ENCODE measurements around the gene ERICH2. TPM values are rescaled to one million over a fixed set of nuclear protein-coding genes. Genes with fewer than 3 reads are reported as not detected.
A peak's percentile ranks its signal among the peaks of the same experiment; 100 is the strongest.

The ERICH2 gene
- total RNA-seq, 1 experiment from 2014 or later, result 2.4 TPM

DNA sequence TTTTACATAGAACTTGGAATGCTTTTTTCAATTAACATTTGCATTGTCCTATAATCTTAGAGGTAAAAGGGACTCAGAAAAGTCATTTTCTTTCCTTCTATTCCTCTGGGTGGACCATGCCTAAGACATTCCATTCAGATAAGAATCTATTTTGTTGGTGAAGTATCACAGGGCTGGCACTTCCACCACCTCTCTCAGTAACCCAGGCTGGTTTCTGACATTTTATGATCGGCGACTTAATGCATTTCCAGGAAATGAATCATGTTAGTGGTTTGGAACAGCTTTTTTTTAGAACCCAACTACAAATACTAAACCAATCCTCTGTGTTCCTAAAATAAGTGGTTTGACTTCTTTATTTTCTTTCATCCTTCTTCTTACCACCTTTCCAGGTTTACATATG, 73.5 kb downstream of the ERICH2 start:
- Histone ChIP-seq H4K20me1 (ENCODE audit: insufficient read depth) (no peaks in the 10 kb centered on the region), H3K9me3 (ENCODE audit: control insufficient read depth in 1 of 2, insufficient read depth in 1 of 2, low read depth in 1 of 2, low read length in 2 of 2) (no peaks in the 10 kb centered on the region), H3K79me2 (ENCODE audit: insufficient read depth, low read length) (no peaks in the 10 kb centered on the region), H3K27me3 (ENCODE audit: insufficient read depth, low read length) (no peaks in the 10 kb centered on the region), H3K9ac (ENCODE audit: low read length) (no peak overlapping the region), H3K4me3 (replicated peaks in 1 of 2; ENCODE audit: low read depth in 1 of 2, low read length in 2 of 2) (peak overlapping the region in 1 of 2 experiments; percentile 20; a peak in 2 of 4 replicates), H3K9me2 (ENCODE audit: insufficient read depth) (no peaks in the 10 kb centered on the region), H3K36me3 (ENCODE audit: control insufficient read depth in 1 of 2, insufficient read depth in 2 of 2, low read length in 2 of 2) (no peaks in the 10 kb centered on the region; a peak in 1 of 4 replicates), H3K4me1 (ENCODE audit: control insufficient read depth in 1 of 2, insufficient read depth in 2 of 2, low read length in 2 of 2) (peaks cover 11 to 26% of the 10 kb centered on the region in 2 experiments; a peak in 3 of 4 replicates), H2AFZ (ENCODE audit: low read depth, low read length, poor library complexity, severe bottlenecking) (no peak overlapping the region), H3K27ac (ENCODE audit: low read depth, low read length) (no peak overlapping the region), H3K4me2 (ENCODE audit: low read length) (peak overlapping the region; percentile 50)
- intact Hi-C loops (cut with micrococcal nuclease), result no loop called here
- BruUV-seq (replicated peaks), result no TSS peak
- peak; percentile 67; the same call in 1 of the 2 replicates for ATAC-seq
- ChIA-PET RAD21 (ENCODE audit: low non-redundant PET in 1 of 2, low total read pairs in 2 of 2, uncharacterized antibody in 2 of 2, unreplicated experiment in 2 of 2) (no interaction called here), CTCF (interaction anchor here (0.7 to 1.2 kb wide), 3 partner anchors 12 to 474 kb away, joined by 3 read pairs; no protein-coding TSS in a partner anchor), POLR2A (no interaction called here)
- TF ChIP-seq, protein P1, sequence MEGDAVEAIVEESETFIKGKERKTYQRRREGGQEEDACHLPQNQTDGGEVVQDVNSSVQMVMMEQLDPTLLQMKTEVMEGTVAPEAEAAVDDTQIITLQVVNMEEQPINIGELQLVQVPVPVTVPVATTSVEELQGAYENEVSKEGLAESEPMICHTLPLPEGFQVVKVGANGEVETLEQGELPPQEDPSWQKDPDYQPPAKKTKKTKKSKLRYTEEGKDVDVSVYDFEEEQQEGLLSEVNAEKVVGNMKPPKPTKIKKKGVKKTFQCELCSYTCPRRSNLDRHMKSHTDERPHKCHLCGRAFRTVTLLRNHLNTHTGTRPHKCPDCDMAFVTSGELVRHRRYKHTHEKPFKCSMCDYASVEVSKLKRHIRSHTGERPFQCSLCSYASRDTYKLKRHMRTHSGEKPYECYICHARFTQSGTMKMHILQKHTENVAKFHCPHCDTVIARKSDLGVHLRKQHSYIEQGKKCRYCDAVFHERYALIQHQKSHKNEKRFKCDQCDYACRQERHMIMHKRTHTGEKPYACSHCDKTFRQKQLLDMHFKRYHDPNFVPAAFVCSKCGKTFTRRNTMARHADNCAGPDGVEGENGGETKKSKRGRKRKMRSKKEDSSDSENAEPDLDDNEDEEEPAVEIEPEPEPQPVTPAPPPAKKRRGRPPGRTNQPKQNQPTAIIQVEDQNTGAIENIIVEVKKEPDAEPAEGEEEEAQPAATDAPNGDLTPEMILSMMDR (IDR thresholded peaks at IDR 0.05 in 2 of 3, conservative IDR thresholded peaks at IDR 0.05 in 1 of 3; ENCODE audit: borderline replicate concordance in 1 of 3, insufficient read depth in 1 of 3, low read depth in 2 of 3, low read length in 2 of 3), result no peak
- TF ChIP-seq SP1 (IDR thresholded peaks at IDR 0.05; ENCODE audit: low read depth) (peak; percentile 25; the same call in 1 of the 2 replicates), JUND (IDR thresholded peaks at IDR 0.05) (peak; percentile 16; the same call in 1 of the 2 replicates), FOSL1 (IDR thresholded peaks at IDR 0.05; ENCODE audit: low read depth) (peak; percentile 43; the same call in 1 of the 2 replicates)
- DNase-seq (ENCODE audit: low read depth, low spot score), result peak; percentile 13

DNA sequence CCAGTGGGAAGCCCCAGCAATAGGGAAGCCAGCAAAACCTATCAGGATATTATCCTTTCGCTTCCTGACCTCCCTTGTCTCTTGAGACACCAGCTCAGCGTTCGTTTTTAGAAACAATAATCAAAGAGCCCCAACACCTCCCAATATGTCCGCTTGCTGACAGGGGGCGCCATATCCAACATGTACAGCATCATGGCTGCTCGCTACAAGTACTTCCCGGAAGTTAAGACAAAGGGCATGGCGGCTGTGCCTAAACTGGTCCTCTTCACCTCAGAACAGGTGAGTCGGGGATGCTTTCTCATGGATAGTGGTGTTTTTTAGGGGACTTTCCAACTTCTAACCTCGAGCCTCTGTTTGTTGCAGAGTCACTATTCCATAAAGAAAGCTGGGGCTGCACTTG, 75.2 kb downstream of the ERICH2 start:
- Histone ChIP-seq H3K9me3 (ENCODE audit: control insufficient read depth in 1 of 2, insufficient read depth in 1 of 2, low read depth in 1 of 2, low read length in 2 of 2) (no peaks in the 10 kb centered on the region), H3K79me2 (ENCODE audit: insufficient read depth, low read length) (no peaks in the 10 kb centered on the region), H3K36me3 (ENCODE audit: control insufficient read depth in 1 of 2, insufficient read depth in 2 of 2, low read length in 2 of 2) (no peaks in the 10 kb centered on the region; a peak in 1 of 4 replicates), H3K4me2 (ENCODE audit: low read length) (no peak overlapping the region), H2AFZ (ENCODE audit: low read depth, low read length, poor library complexity, severe bottlenecking) (no peak overlapping the region), H3K9ac (ENCODE audit: low read length) (no peak overlapping the region), H3K27me3 (ENCODE audit: insufficient read depth, low read length) (no peaks in the 10 kb centered on the region), H3K27ac (ENCODE audit: low read depth, low read length) (no peak overlapping the region), H3K9me2 (ENCODE audit: insufficient read depth) (no peaks in the 10 kb centered on the region), H3K4me3 (replicated peaks in 1 of 2; ENCODE audit: low read depth in 1 of 2, low read length in 2 of 2) (no peak overlapping the region), H4K20me1 (ENCODE audit: insufficient read depth) (no peaks in the 10 kb centered on the region), H3K4me1 (ENCODE audit: control insufficient read depth in 1 of 2, insufficient read depth in 2 of 2, low read length in 2 of 2) (peaks cover 11 to 26% of the 10 kb centered on the region in 2 experiments; a peak in 3 of 4 replicates)
- TF ChIP-seq JUND (IDR thresholded peaks at IDR 0.05) (no peak), YY1 (IDR thresholded peaks at IDR 0.05; ENCODE audit: extremely low read depth, insufficient replicate concordance, low read depth, low read length) (peak; percentile 76)
- TF ChIP-seq, protein P1 (IDR thresholded peaks at IDR 0.05 in 2 of 3, conservative IDR thresholded peaks at IDR 0.05 in 1 of 3; ENCODE audit: borderline replicate concordance in 1 of 3, insufficient read depth in 1 of 3, low read depth in 2 of 3, low read length in 2 of 3), result peak; percentile 11 to 65 (median 56); a peak in 4 of 6 replicates
- ATAC-seq, result peak; percentile 57
- BruUV-seq (replicated peaks), result no TSS peak
- RAD21 ChIA-PET (ENCODE audit: low non-redundant PET in 1 of 2, low total read pairs in 2 of 2, uncharacterized antibody in 2 of 2, unreplicated experiment in 2 of 2), result no interaction called here
- intact Hi-C loops (cut with micrococcal nuclease), result no loop called here
- POLR2A ChIA-PET, result no interaction called here
- CTCF ChIA-PET, result interaction anchor here (0.7 to 1.9 kb wide), 10 partner anchors 10 to 484 kb away, joined by 3 to 6 read pairs (median 3); partner anchors contain the start of gene GAD1
- DNase-seq (ENCODE audit: low read depth, low spot score), result peak; percentile 10
